H9 (cell line): ENCODE measurements around the gene AQP11. TPM values are rescaled to one million over a fixed set of nuclear protein-coding genes. Genes with fewer than 3 reads are reported as not detected.

Source experiments
- DNase-seq: peaks from one replicate; pipeline ENCODE4 v3.0.0-alpha.2; 2017
- H2AFZ ChIP-seq: one replicate; pipeline ENCODE4 v1.6.1; 2013; ENCODE audit warnings: mild to moderate bottlenecking, low read length, control low read depth, moderate library complexity
- H2AK5ac ChIP-seq: 2 replicates; pipeline ENCODE4 v1.6.1; 2013; ENCODE audit warnings: low read length, control low read depth, mixed read lengths; ENCODE audit not compliant: insufficient read length
- H2BK120ac ChIP-seq: one replicate; pipeline ENCODE4 v1.6.1; 2013; ENCODE audit warnings: low read depth, mild to moderate bottlenecking, low read length, control low read depth, inconsistent platforms; ENCODE audit not compliant: poor library complexity, severe bottlenecking
- H2BK12ac ChIP-seq: 2 replicates; pipeline ENCODE4 v1.6.1; 2013; ENCODE audit warnings: low read length, control low read depth, mixed read lengths, low read depth; ENCODE audit not compliant: insufficient read length
- H2BK15ac ChIP-seq: 2 replicates; pipeline ENCODE4 v1.6.1; 2013; ENCODE audit warnings: low read depth, low read length, control low read depth
- H2BK20ac ChIP-seq: one replicate; pipeline ENCODE4 v1.6.1; 2013; ENCODE audit warnings: low read depth, mild to moderate bottlenecking, low read length, control low read depth, inconsistent platforms; ENCODE audit not compliant: poor library complexity, severe bottlenecking
- H2BK5ac ChIP-seq: 2 replicates; pipeline ENCODE4 v1.6.1; 2013; ENCODE audit warnings: low read length, control low read depth, mixed read lengths; ENCODE audit not compliant: insufficient read length
- H3K14ac ChIP-seq: 2 replicates; pipeline ENCODE4 v1.6.1; 2013; ENCODE audit warnings: low read length, control low read depth; ENCODE audit not compliant: insufficient read depth
- H3K18ac ChIP-seq: 2 replicates; pipeline ENCODE4 v1.6.1; 2013; ENCODE audit warnings: low read depth, mild to moderate bottlenecking, mixed read lengths, low read length, control low read depth; ENCODE audit not compliant: insufficient read length
- H3K23ac ChIP-seq: 2 replicates; pipeline ENCODE4 v1.6.1; 2013; ENCODE audit warnings: low read length, control low read depth, mixed read lengths, low read depth; ENCODE audit not compliant: insufficient read length
- H3K23me2 ChIP-seq: 2 replicates; pipeline ENCODE4 v1.6.1; 2013; ENCODE audit warnings: low read depth, mild to moderate bottlenecking, mixed read lengths, low read length, control low read depth; ENCODE audit not compliant: insufficient read length, poor library complexity, severe bottlenecking
- H3K27ac ChIP-seq: 2 replicates; pipeline ENCODE4 v1.5.1; 2013; ENCODE audit warnings: low read length, control low read depth, mixed read lengths, low read depth; ENCODE audit not compliant: insufficient read length
- H3K27me3 ChIP-seq: 2 replicates; pipeline ENCODE4 v1.6.1; 2013; ENCODE audit warnings: low read length, control low read depth, inconsistent platforms; ENCODE audit not compliant: insufficient read depth
- H3K4ac ChIP-seq: 2 replicates; pipeline ENCODE4 v1.6.1; 2013; ENCODE audit warnings: low read depth, mild to moderate bottlenecking, control low read depth, inconsistent platforms, low read length, moderate library complexity
- H3K4me1 ChIP-seq: 2 replicates; pipeline ENCODE4 v1.6.1; 2013; ENCODE audit warnings: low read length, control low read depth, inconsistent platforms; ENCODE audit not compliant: insufficient read depth
- H3K4me2 ChIP-seq: 2 replicates; pipeline ENCODE4 v1.6.1; 2013; ENCODE audit warnings: low read length, control low read depth, mixed read lengths; ENCODE audit not compliant: insufficient read length, insufficient read depth
- H3K56ac ChIP-seq: 2 replicates; pipeline ENCODE4 v1.6.1; 2013; ENCODE audit warnings: low read depth, mild to moderate bottlenecking, mixed read lengths, low read length, control low read depth; ENCODE audit not compliant: insufficient read length
- H3K79me1 ChIP-seq: 2 replicates; pipeline ENCODE4 v1.6.1; 2013; ENCODE audit warnings: low read depth, mild to moderate bottlenecking, moderate library complexity, low read length, control low read depth, inconsistent platforms; ENCODE audit not compliant: insufficient read depth, poor library complexity, severe bottlenecking
- H3K79me2 ChIP-seq: 2 replicates; pipeline ENCODE4 v1.6.1; 2013; ENCODE audit warnings: low read length, control low read depth, inconsistent platforms; ENCODE audit not compliant: insufficient read depth
- H3K9ac ChIP-seq: 2 replicates; pipeline ENCODE4 v1.6.1; 2013; ENCODE audit warnings: low read length, control low read depth, mixed read lengths; ENCODE audit not compliant: insufficient read length; ENCODE audit errors: extremely low read depth
- H3K9me3 ChIP-seq: one replicate; pipeline ENCODE4 v1.6.1; 2013; ENCODE audit warnings: low read depth, low read length, inconsistent platforms; ENCODE audit not compliant: control insufficient read depth
- H3T11ph ChIP-seq: one replicate; pipeline ENCODE4 v1.6.1; 2013; ENCODE audit warnings: mild to moderate bottlenecking, low read length, control low read depth, inconsistent platforms
- H4K20me1 ChIP-seq: one replicate; pipeline ENCODE4 v1.6.1; 2013; ENCODE audit not compliant: control insufficient read depth, insufficient read length, insufficient read depth
- H4K5ac ChIP-seq: 2 replicates; pipeline ENCODE4 v1.6.1; 2013; ENCODE audit warnings: low read depth, mild to moderate bottlenecking, mixed read lengths, low read length, control low read depth; ENCODE audit not compliant: insufficient read length
- H4K8ac ChIP-seq: replicated peaks from 2 replicates; pipeline ENCODE4 v1.6.1; 2013; ENCODE audit warnings: low read length, control low read depth, mixed read lengths, low read depth; ENCODE audit not compliant: insufficient read length
- H4K91ac ChIP-seq: 2 replicates; pipeline ENCODE4 v1.6.1; 2013; ENCODE audit warnings: low read depth, mild to moderate bottlenecking, moderate library complexity, mixed read lengths, low read length, control low read depth; ENCODE audit not compliant: insufficient read length
- H3K27ac Mint-ChIP-seq, 3 experiments: 2 replicates in 2 of 3; 3 replicates in 1 of 3; pipeline ENCODE4 v1.8.0; 2020 to 2021; ENCODE audit warnings: mixed read lengths in 3 of 3, mild to moderate bottlenecking in 1 of 3, moderate library complexity in 1 of 3
- H3K27me3 Mint-ChIP-seq: 2 replicates; pipeline ENCODE4 v1.8.0; 2021; ENCODE audit warnings: low read depth, mild to moderate bottlenecking, moderate library complexity, mixed read lengths
- H3K36me3 Mint-ChIP-seq, 3 experiments: 2 replicates in 2 of 3; 3 replicates in 1 of 3; pipeline ENCODE4 v1.8.0; 2020 to 2021; ENCODE audit warnings: low read depth in 3 of 3, mixed read lengths in 3 of 3; ENCODE audit not compliant: insufficient read depth in 1 of 3
- H3K4me1 Mint-ChIP-seq, 2 experiments: 2 replicates each; pipeline ENCODE4 v1.8.0; 2020; ENCODE audit warnings: mixed read lengths in 2 of 2
- H3K4me3 Mint-ChIP-seq, 2 experiments: 2 replicates in 1 of 2; 3 replicates in 1 of 2; pipeline ENCODE4 v1.8.0; 2020 to 2021; ENCODE audit warnings: mild to moderate bottlenecking in 2 of 2, mixed read lengths in 2 of 2, moderate library complexity in 1 of 2
- H3K9me3 Mint-ChIP-seq, 2 experiments: 2 replicates in 1 of 2; 3 replicates in 1 of 2; pipeline ENCODE4 v1.8.0; 2020; ENCODE audit warnings: mild to moderate bottlenecking in 2 of 2, mixed read lengths in 2 of 2, moderate library complexity in 1 of 2
- CTCF ChIP-seq: fragments of 200-600 bp; sonication (generic); conservative IDR thresholded peaks from 3 replicates; pipeline ENCODE4 v1.8.0; 2021; ENCODE audit warnings: antibody characterized with exemption, mild to moderate bottlenecking
- WGBS: extraction: QIAGEN DNeasy Blood & Tissue Kit; methylation state at CpG from one replicate; pipeline ENCODE4 v1.1.7; 2013; ENCODE audit warnings: missing lambda C conversion rate, low lambda C conversion rate, mixed read lengths; ENCODE audit not compliant: insufficient read length; ENCODE audit errors: extremely low coverage; 5-methylcytosine and 5-hydroxymethylcytosine counted together
- total RNA-seq: library from RNA; stranded (reverse); gene quantifications from 2 replicates; pipeline ENCODE4 v1.2.1, GENCODE V29; 2021

The AQP11 gene
- total RNA-seq, 1 experiment from 2014 or later = 1.1 TPM

- no peak overlapping the region for H3K27ac Mint-ChIP-seq
- DNase-seq = no peak
- no peaks in the 10 kb centered on the region; a peak in 1 of 5 replicates for H3K9me3 Mint-ChIP-seq
- no peak overlapping the region for H3K18ac ChIP-seq
- H2AFZ ChIP-seq = no peak overlapping the region
- no CpG with 5 or more reads among the region's 1 CpG for WGBS
- no peak overlapping the region for H2BK20ac ChIP-seq
- H3T11ph ChIP-seq = no peak overlapping the region
- no peaks in the 10 kb centered on the region for H3K36me3 Mint-ChIP-seq
- H4K5ac ChIP-seq = no peak overlapping the region
- H4K8ac ChIP-seq = no peak overlapping the region
- H3K23ac ChIP-seq = no peak overlapping the region
- no peak overlapping the region for H3K4me2 ChIP-seq
- H4K91ac ChIP-seq = no peak overlapping the region
- H3K9me3 ChIP-seq = no peaks in the 10 kb centered on the region
- no peak overlapping the region for H2BK15ac ChIP-seq
- H4K20me1 ChIP-seq = no peaks in the 10 kb centered on the region
- no peak overlapping the region for H3K9ac ChIP-seq
- no peaks in the 10 kb centered on the region for H3K27me3 ChIP-seq
- H3K56ac ChIP-seq = no peak overlapping the region
- no peaks in the 10 kb centered on the region; the same call in 1 of the 2 replicates for H3K4me1 ChIP-seq
- no peak overlapping the region for H3K27ac ChIP-seq
- no peak overlapping the region for H2BK5ac ChIP-seq
- no peak overlapping the region for H3K4ac ChIP-seq
- no peak overlapping the region for H3K14ac ChIP-seq
- peaks cover 10% of the 10 kb centered on the region in 2 experiments for H3K4me1 Mint-ChIP-seq
- no peak overlapping the region for H2BK12ac ChIP-seq
- H3K27me3 Mint-ChIP-seq = no peaks in the 10 kb centered on the region
- no peaks in the 10 kb centered on the region for H3K79me1 ChIP-seq
- no peak for TF ChIP-seq CTCF
- H3K4me3 Mint-ChIP-seq = no peak overlapping the region
- H3K79me2 ChIP-seq = no peaks in the 10 kb centered on the region
- no peak overlapping the region for H2BK120ac ChIP-seq
- no peak overlapping the region for H2AK5ac ChIP-seq
- H3K23me2 ChIP-seq = no peaks in the 10 kb centered on the region
Measured at GRCh38 chr11:77542296-77542695, 47.5 kb upstream of the AQP11 start.
